Measurements from ENCODE around the gene SLC16A1.
"Not testable (repeated sequence)": the region's sequence is repeated elsewhere in the genome, so short reads cannot be mapped to it uniquely, and the experiment has no call there.

SLC16A1 gene

GRCh38 chr1:112955773-112956543, at the start of gene SLC16A1:
TSS of gene SLC16A1 (minus strand) at chr1:112956196. CDS start at chr1:112929308, 26,888 bp downstream.
- DNase-seq, result peak; percentile 88

- no peak for DNase-seq
These were observed 48.0 kb upstream of the SLC16A1 start for GRCh38 chr1:113003751-113004690.

GRCh38 chr1:113002297-113002696, 46.3 kb upstream of the SLC16A1 start:
- DNase-seq, result no peak

- no peak for DNase-seq
These were observed 42.7 kb upstream of the SLC16A1 start for GRCh38 chr1:112998592-112999235.

GRCh38 chr1:112997781-112998180, 41.8 kb upstream of the SLC16A1 start:
- DNase-seq, result no peak

GRCh38 chr1:112995890-112996289, 39.9 kb upstream of the SLC16A1 start:
- no peak for DNase-seq

- DNase-seq, result not testable (repeated sequence)
These were observed 39.0 kb upstream of the SLC16A1 start for GRCh38 chr1:112995021-112995420.

GRCh38 chr1:112992780-112993179, 36.8 kb upstream of the SLC16A1 start:
- DNase-seq, result no peak

- DNase-seq, result peak; percentile 22 to 50
These were observed 35.6 kb upstream of the SLC16A1 start for GRCh38 chr1:112991402-112992120.

- no peak for DNase-seq
These were observed 34.3 kb upstream of the SLC16A1 start for GRCh38 chr1:112990271-112990670.

- no peak for DNase-seq
These were observed 32.4 kb upstream of the SLC16A1 start for GRCh38 chr1:112988367-112988766.

- DNase-seq, result no peak
These were observed 29.1 kb upstream of the SLC16A1 start for GRCh38 chr1:112985123-112985522.

GRCh38 chr1:112983537-112984131, 27.6 kb upstream of the SLC16A1 start:
- DNase-seq, result peak in 1 of 2 donors; percentile 12

- DNase-seq, result peak; percentile 39 to 68
These were observed 27.0 kb upstream of the SLC16A1 start for GRCh38 chr1:112982853-112983536.

- no peak for DNase-seq
These were observed 26.3 kb upstream of the SLC16A1 start for GRCh38 chr1:112982328-112982727.

GRCh38 chr1:112981834-112982233, 25.8 kb upstream of the SLC16A1 start:
- not testable (repeated sequence) for DNase-seq

GRCh38 chr1:112981426-112981825, 25.4 kb upstream of the SLC16A1 start:
- DNase-seq, result peak; percentile 64 to 71

- DNase-seq, result no peak
These were observed 19.3 kb upstream of the SLC16A1 start for GRCh38 chr1:112975336-112975735.

GRCh38 chr1:112974646-112975045, 18.6 kb upstream of the SLC16A1 start:
- DNase-seq, result no peak

GRCh38 chr1:112973788-112974187, 17.8 kb upstream of the SLC16A1 start:
- no peak for DNase-seq

- DNase-seq, result no peak
These were observed 15.0 kb upstream of the SLC16A1 start for GRCh38 chr1:112971006-112971405.
